ENCODE results near the gene BBS4. TPM values are rescaled to one million over a fixed set of nuclear protein-coding genes. Genes with fewer than 3 reads are reported as not detected.
"Not testable (repeated sequence)": the region's sequence is repeated elsewhere in the genome, so short reads cannot be mapped to it uniquely, and the experiment has no call there.

BBS4 gene
- total RNA-seq, result 10 to 100 TPM; 44.0 to 48.4 TPM
- polyA plus RNA-seq (ENCODE audit: insufficient read length in 2 of 2), result 10 to 100 TPM; 42.3 to 46.1 TPM
- long read RNA-seq, donor 1, partial matches to known transcripts, result 13 of 16 reads
- long read RNA-seq, donor 1, other reads (novel, unspliced or antisense), result 0 of 16 reads
- long read RNA-seq, donor 2, partial matches to known transcripts, result 0 of 2 reads
- long read RNA-seq, donor 2, other reads (novel, unspliced or antisense), result 0 of 2 reads
- long read RNA-seq, donor 3, partial matches to known transcripts, result 0 of 3 reads
- long read RNA-seq, donor 3, other reads (novel, unspliced or antisense), result 0 of 3 reads
- long read RNA-seq, donor 4, partial matches to known transcripts, result 36 of 61 reads
- long read RNA-seq, donor 4, other reads (novel, unspliced or antisense), result 19 of 61 reads

DNA sequence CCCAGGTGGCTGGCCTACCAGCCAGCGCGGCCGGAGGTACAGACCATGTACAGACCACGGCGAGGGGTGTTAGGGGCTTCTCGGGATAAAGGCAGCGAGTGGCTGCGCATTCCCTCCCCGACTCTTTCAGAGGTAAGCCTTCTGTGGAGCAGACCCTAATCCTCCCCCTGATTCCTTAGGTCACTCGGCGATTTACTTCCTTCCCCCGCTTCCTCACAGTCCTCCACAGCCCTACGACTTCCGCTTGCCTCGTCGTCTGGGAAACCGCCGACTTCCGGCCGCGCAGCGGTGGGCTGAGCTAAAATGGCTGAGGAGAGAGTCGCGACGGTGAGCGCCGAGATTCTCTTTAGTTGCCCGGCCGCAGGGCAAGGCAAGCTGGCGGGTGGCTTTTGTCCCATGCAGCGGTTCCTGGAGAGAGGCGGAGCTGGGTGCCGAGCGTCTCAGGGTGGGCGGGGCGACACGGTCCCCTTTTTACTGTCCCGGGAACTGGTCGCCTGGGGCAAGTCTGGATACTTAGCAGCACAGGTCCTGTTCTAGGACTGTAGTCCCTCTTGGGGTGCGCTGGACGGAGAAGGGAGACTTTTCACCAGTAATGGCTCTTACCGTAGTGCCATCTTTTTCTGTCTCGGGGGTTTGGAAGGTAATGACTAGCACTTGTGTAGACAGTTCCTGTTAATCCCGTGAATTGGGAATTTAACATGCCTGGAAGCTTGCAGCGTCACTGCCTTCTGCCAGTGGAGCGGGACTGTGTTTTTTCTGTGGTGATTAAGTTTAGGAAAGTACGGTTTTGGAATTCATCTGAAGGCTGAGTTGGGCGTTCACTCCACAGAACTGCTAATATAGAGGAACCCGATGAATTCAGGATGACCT is at the start of gene BBS4, which contains the start of gene HIGD2B:
BBS4 (plus strand) TSS at position 283 of the 870 bp plus-strand sequence; CDS start at position 304, 21 bp downstream.
HIGD2B (minus strand) TSS at position 258 of the 870 bp plus-strand sequence. CDS start 9,808 bp downstream, outside the sequence.
- Histone ChIP-seq H3K27ac (ENCODE audit: low read depth, low read length) (peak within 1 kb of the TSS; percentile 87), H3K4me3 (ENCODE audit: low read depth, low read length) (peak within 1 kb of the TSS; percentile 65), H3K27me3 (ENCODE audit: control insufficient read depth, insufficient read depth, low read length) (no peaks in the 10 kb centered on the region), H3K36me3 (ENCODE audit: control insufficient read depth, insufficient read depth, low read length) (no peaks in the 10 kb centered on the region), H3K9me3 (ENCODE audit: control insufficient read depth, insufficient read depth, low read length) (no peaks in the 10 kb centered on the region), H3K4me1 (ENCODE audit: control insufficient read depth, insufficient read depth, low read length) (peaks cover 9% of the 10 kb centered on the region)
- WGBS (ENCODE audit: insufficient coverage), result 0% methylated on average over 45 of the region's 49 CpGs
- peak; percentile 79 to 97 (median 86) for DNase-seq (ENCODE audit: low read depth in 4 of 6, low spot score in 6 of 6)

DNA sequence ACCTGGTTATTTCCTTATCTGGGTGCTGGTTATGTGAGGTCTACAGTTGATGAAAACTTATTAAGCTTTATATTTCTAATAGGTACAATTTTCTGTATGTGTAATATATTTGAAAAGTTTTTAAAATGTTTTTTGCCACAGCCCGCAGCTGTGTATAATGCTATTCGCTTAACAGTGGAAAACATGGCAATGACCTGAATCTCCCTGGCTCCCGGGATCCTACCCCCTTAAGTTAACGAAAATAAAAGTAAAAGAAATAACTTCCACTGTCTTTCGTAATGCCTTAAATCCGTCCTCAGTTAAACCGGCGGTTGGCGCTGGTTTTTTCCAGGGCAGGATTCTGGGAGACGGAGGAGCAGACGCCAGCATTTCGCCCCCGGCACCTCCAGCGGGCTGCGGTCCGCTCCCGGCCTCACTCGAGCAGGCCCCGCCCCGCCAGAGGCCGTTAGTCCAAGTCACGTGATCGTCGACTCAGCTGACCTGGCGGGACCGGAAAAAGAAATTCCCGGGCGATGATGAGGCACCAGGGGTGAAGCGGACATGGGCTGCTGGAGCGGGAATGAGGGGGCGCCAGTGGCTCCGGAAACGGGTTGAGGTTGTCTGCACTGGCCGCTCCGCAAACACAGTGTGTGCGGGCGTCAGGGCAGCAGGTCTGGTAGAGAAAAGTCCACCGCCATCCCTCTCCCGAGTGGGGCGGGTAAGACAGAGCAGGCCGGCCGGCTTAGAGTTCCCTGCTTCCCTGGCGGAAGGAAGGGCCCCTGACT is 49.3 kb upstream of the BBS4 start:
- H3K4me1 ChIP-seq (ENCODE audit: control insufficient read depth, insufficient read depth, low read length); H3K36me3 ChIP-seq (ENCODE audit: control insufficient read depth, insufficient read depth, low read length); H3K27me3 ChIP-seq (ENCODE audit: control insufficient read depth, insufficient read depth, low read length); H3K9me3 ChIP-seq (ENCODE audit: control insufficient read depth, insufficient read depth, low read length); H3K27ac ChIP-seq (ENCODE audit: low read depth, low read length): not testable (repeated sequence)
- WGBS (ENCODE audit: insufficient coverage), result no CpG with 5 or more reads among the region's 43 CpGs
- peak overlapping the region; percentile 27 for H3K4me3 ChIP-seq (ENCODE audit: low read depth, low read length)
- peak in 5 of 6 donors; percentile 42 to 95 (median 60) for DNase-seq (ENCODE audit: low read depth in 4 of 6, low spot score in 6 of 6)

DNA sequence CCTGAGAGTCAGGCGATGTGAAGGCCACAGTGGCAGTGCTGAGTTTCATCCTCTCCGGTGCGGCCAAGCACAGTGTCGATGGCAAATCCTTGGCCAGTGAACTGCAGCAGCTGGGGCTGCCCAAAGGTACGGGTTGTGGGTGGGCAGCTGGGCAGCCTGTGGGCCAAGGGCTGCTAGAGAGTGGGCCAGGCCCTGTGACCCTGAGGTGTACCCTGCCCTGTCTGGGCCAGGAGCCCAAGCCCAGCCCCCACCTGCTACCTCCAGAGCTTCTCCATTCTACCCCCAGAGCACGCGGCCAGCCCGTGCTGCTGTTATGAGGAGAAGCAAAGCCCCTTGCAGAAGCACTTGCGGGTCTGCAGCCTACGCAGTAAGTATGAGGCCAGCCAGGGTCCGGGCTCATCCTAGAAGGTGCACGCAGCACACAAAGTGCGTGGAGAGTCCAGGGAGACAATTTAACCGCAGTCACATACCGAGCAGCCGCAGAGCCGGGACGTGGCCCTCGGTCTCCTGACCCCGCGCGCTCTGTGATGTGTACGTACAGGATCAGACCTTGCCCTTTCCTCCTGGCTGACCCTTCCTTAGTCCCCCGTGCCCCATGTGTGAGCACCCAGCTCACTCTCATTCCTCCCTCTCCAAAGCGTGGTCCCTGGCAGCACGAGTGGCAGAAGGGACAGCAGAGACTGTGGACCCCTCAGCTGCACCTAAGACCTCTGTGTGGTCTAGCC is 46.1 kb upstream of the BBS4 start:
- DNase-seq (ENCODE audit: low read depth in 4 of 6, low spot score in 6 of 6); H3K36me3 ChIP-seq (ENCODE audit: control insufficient read depth, insufficient read depth, low read length); H3K27me3 ChIP-seq (ENCODE audit: control insufficient read depth, insufficient read depth, low read length); H3K27ac ChIP-seq (ENCODE audit: low read depth, low read length); H3K4me1 ChIP-seq (ENCODE audit: control insufficient read depth, insufficient read depth, low read length); H3K9me3 ChIP-seq (ENCODE audit: control insufficient read depth, insufficient read depth, low read length); H3K4me3 ChIP-seq (ENCODE audit: low read depth, low read length): not testable (repeated sequence)
- no CpG with 5 or more reads among the region's 26 CpGs for WGBS (ENCODE audit: insufficient coverage)

DNA sequence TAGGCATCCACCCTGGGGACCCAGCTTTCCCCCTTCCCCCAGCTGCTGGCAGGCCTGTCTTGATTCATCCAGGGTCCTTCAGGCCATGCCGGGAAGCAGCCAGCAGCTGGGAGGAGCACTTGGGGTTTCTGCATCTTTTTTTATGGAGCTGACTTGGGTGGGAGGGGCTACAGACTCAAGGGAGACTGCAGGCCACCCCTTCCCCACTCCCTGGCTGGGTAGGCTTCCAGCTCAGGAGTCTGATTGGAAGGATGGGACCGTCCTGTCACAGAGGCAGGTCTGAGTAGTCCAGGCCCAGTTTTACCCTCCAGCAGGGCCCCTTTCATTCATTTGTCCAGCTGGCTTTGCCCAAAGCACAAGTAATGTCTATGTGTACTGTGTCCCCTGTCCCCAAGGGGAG is 43.7 kb upstream of the BBS4 start:
- not testable (repeated sequence) for H3K4me1 ChIP-seq (ENCODE audit: control insufficient read depth, insufficient read depth, low read length); H3K9me3 ChIP-seq (ENCODE audit: control insufficient read depth, insufficient read depth, low read length); H3K27me3 ChIP-seq (ENCODE audit: control insufficient read depth, insufficient read depth, low read length); H3K27ac ChIP-seq (ENCODE audit: low read depth, low read length); H3K36me3 ChIP-seq (ENCODE audit: control insufficient read depth, insufficient read depth, low read length); H3K4me3 ChIP-seq (ENCODE audit: low read depth, low read length); DNase-seq (ENCODE audit: low read depth in 4 of 6, low spot score in 6 of 6)
- WGBS (ENCODE audit: insufficient coverage), result no CpG with 5 or more reads among the region's 2 CpGs

DNA sequence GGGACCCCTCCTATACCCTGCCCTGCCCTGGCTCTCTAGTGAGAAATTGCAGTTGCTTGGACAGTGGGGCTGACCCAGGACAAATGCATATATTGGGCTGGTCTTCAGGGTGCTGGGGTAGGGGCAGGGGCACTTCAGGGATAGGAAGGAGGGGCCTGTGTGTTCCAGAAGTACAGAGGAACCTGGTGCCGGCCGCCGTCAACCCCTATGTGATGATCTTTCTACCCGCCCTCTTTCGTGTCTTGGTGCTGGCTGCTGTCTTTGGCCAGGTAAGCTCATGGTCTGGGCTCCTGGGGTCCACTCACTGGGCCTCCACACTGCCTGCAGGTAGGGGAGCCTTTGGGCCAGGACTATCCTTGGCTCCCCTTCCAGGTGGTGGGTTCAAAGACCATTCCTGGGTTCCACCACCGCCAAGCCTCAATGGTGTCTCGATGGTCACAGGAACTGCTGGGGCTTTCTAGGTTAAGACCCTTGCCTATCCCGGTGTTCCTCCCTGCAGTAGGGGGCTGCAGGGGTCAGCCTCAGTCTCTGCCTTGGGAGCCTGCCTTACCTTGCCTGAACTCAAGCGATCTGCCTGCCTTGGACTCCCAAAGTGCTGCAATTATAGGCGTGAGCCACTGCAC is 37.3 kb upstream of the BBS4 start:
- WGBS (ENCODE audit: insufficient coverage), result 100% methylated on average over 2 of the region's 10 CpGs
- not testable (repeated sequence) for H3K27me3 ChIP-seq (ENCODE audit: control insufficient read depth, insufficient read depth, low read length); H3K9me3 ChIP-seq (ENCODE audit: control insufficient read depth, insufficient read depth, low read length); H3K36me3 ChIP-seq (ENCODE audit: control insufficient read depth, insufficient read depth, low read length); H3K27ac ChIP-seq (ENCODE audit: low read depth, low read length); H3K4me3 ChIP-seq (ENCODE audit: low read depth, low read length); H3K4me1 ChIP-seq (ENCODE audit: control insufficient read depth, insufficient read depth, low read length); DNase-seq (ENCODE audit: low read depth in 4 of 6, low spot score in 6 of 6)

- not testable (repeated sequence) for H3K4me3 ChIP-seq (ENCODE audit: low read depth, low read length); H3K27me3 ChIP-seq (ENCODE audit: control insufficient read depth, insufficient read depth, low read length)
These were observed 31.6 kb upstream of the BBS4 start, which contains the start of gene GOLGA6B for GRCh38 chr15:72654397-72654796. Gene GOLGA6B, plus strand, starts transcription at chr15:72654697. Its CDS starts 41 bp downstream, at chr15:72654738.

DNA sequence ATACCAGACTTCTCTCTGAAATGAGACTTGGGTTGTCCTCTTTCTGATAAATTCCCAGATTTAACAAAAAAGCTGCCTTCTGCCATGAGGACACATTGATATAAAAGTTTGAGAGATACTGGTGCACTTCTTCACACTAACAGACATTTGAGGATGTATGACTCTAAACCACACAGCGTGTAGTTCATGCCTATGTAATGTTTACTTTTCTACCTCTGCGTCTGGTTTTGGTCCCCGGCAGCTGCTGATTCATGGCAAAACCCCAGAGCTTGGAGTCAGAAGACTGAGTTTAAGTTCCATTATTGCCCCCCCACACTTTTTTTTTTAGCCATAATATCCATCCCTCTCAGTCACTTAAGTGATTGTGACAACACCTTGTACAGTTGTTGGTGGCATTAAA is 30.0 kb upstream of the BBS4 start:
- not testable (repeated sequence) for H3K27me3 ChIP-seq (ENCODE audit: control insufficient read depth, insufficient read depth, low read length); DNase-seq (ENCODE audit: low read depth in 4 of 6, low spot score in 6 of 6); H3K36me3 ChIP-seq (ENCODE audit: control insufficient read depth, insufficient read depth, low read length); H3K27ac ChIP-seq (ENCODE audit: low read depth, low read length); H3K9me3 ChIP-seq (ENCODE audit: control insufficient read depth, insufficient read depth, low read length); H3K4me1 ChIP-seq (ENCODE audit: control insufficient read depth, insufficient read depth, low read length); H3K4me3 ChIP-seq (ENCODE audit: low read depth, low read length)
- WGBS (ENCODE audit: insufficient coverage), result no CpG with 5 or more reads among the region's 3 CpGs

More at GRCh38 chr15:72654397-72654796, 31.6 kb upstream of the BBS4 start, which contains the start of gene GOLGA6B:
- not testable (repeated sequence) for H3K9me3 ChIP-seq (ENCODE audit: control insufficient read depth, insufficient read depth, low read length); H3K4me1 ChIP-seq (ENCODE audit: control insufficient read depth, insufficient read depth, low read length); H3K36me3 ChIP-seq (ENCODE audit: control insufficient read depth, insufficient read depth, low read length); H3K27ac ChIP-seq (ENCODE audit: low read depth, low read length); DNase-seq (ENCODE audit: low read depth in 4 of 6, low spot score in 6 of 6)
- WGBS (ENCODE audit: insufficient coverage), result no CpG with 5 or more reads among the region's 7 CpGs

DNA sequence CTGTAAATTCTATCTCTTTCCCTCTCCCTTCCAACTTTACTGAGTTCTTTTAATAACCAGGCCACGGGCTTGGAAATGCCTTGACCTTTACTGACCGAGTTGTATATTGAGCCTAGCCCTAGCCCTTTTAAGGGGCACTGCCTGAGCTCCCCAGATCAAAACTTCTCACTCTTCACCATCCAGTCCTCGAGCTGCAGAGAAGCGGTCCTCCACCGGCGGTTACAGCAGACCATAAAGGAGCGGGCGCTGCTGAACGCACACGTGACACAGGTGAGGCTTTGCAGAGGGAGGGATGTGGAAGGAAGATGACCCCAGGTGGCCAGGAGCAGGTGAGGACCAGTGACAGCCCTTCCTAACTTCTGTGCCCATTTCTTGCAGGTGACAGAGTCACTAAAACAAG is 24.9 kb upstream of the BBS4 start:
- no CpG with 5 or more reads among the region's 10 CpGs for WGBS (ENCODE audit: insufficient coverage)
- not testable (repeated sequence) for DNase-seq (ENCODE audit: low read depth in 4 of 6, low spot score in 6 of 6); H3K4me1 ChIP-seq (ENCODE audit: control insufficient read depth, insufficient read depth, low read length); H3K4me3 ChIP-seq (ENCODE audit: low read depth, low read length); H3K27ac ChIP-seq (ENCODE audit: low read depth, low read length); H3K27me3 ChIP-seq (ENCODE audit: control insufficient read depth, insufficient read depth, low read length); H3K9me3 ChIP-seq (ENCODE audit: control insufficient read depth, insufficient read depth, low read length); H3K36me3 ChIP-seq (ENCODE audit: control insufficient read depth, insufficient read depth, low read length)

Measured in spinal cord (tissue), 10 donors.